Parathyroid adenoma (tissue), 2 donors: ENCODE measurements around the gene ITPR3.
"Not testable (repeated sequence)": the region's sequence is repeated elsewhere in the genome, so short reads cannot be mapped to it uniquely, and the experiment has no call there.

ENCODE experiments used
- H2AFZ ChIP-seq: fragments of 300-600 bp; sonication (generic); one replicate; pipeline ENCODE4 v1.7.0; 2017; ENCODE audit warnings: antibody characterized with exemption, mild to moderate bottlenecking
- H3K27ac ChIP-seq: fragments of 300-600 bp; sonication (generic); one replicate; pipeline ENCODE4 v1.7.0; 2017
- H3K27me3 ChIP-seq: fragments of 300-600 bp; sonication (generic); one replicate; pipeline ENCODE4 v1.7.0; 2017; ENCODE audit warnings: low read length; ENCODE audit not compliant: control insufficient read depth, insufficient read depth
- H3K36me3 ChIP-seq: fragments of 300-600 bp; sonication (generic); one replicate; pipeline ENCODE4 v1.7.0; 2017; ENCODE audit warnings: low read length; ENCODE audit not compliant: control insufficient read depth, insufficient read depth
- H3K4me1 ChIP-seq: fragments of 300-600 bp; sonication (generic); one replicate; pipeline ENCODE4 v1.7.0; 2017; ENCODE audit warnings: control low read depth
- H3K4me2 ChIP-seq: fragments of 300-600 bp; sonication (generic); one replicate; pipeline ENCODE4 v1.7.0; 2017; ENCODE audit warnings: low read length
- H3K4me3 ChIP-seq: fragments of 300-600 bp; sonication (generic); one replicate; pipeline ENCODE4 v1.7.0; 2017; ENCODE audit warnings: low read depth, low read length
- H3K79me2 ChIP-seq: fragments of 300-600 bp; sonication (generic); one replicate; pipeline ENCODE4 v1.7.0; 2017; ENCODE audit warnings: control low read depth
- H3K9ac ChIP-seq: fragments of 300-600 bp; sonication (generic); one replicate; pipeline ENCODE4 v1.7.0; 2017; ENCODE audit warnings: mild to moderate bottlenecking
- H3K9me3 ChIP-seq: fragments of 300-600 bp; sonication (generic); one replicate; pipeline ENCODE4 v1.7.0; 2017; ENCODE audit warnings: low read length; ENCODE audit not compliant: control insufficient read depth
- TF ChIP-seq, protein P1 (sequence below): fragments of 300-600 bp; sonication (generic); IDR thresholded peaks from one replicate; pipeline ENCODE4 v1.7.0; 2017; ENCODE audit warnings: antibody characterized with exemption, mild to moderate bottlenecking
- donor health status: primary hyperparathyroidism.

ITPR3 gene

DNA sequence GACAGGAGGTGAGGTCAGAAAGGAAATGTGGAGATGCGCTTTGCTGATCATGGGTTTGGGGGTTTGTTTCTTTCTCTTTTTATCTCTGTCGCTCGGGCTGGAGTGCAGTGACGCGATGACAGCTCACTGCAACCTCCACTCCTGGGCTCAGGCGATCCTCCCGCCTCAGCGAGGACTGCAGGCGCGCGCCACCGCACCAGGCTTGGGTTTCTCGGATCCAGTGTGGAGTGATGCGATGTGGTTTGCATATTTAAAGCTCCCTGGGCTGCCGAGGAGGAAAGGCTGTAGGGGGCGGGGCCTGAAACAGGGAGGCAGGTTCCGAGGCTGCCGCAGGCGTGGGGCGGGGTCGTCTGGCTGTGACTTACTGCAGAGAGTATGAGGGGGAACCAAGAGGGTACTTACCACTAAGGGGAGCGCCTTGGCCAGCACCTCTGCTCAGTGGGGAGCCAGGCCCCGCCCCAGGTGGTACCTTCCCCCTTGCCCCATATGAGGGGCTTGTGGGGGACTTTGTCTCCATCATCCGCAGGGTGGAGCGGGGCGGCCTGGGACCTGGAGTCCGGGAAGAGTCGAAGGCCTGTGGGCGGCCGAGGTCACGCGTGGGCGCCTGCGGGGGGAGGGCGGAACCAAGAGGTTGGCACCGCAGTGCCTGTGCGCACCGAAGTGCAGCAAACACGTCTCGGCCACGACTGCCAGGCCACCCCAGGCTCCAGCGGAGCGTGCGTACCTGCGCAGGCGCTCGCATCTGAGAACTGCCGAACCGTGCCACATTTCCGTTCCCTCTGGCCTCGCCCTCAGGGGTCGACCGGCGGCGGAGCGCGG, 28.3 kb upstream of the ITPR3 start:
- peak overlapping the region; percentile 52 for H3K4me2 ChIP-seq
- no peak overlapping the region for H3K4me3 ChIP-seq
- H3K27ac ChIP-seq: no peak overlapping the region
- no peaks in the 10 kb centered on the region for H3K36me3 ChIP-seq
- H2AFZ ChIP-seq: peak overlapping the region; percentile 83
- no peaks in the 10 kb centered on the region for H3K4me1 ChIP-seq
- TF ChIP-seq, protein P1, sequence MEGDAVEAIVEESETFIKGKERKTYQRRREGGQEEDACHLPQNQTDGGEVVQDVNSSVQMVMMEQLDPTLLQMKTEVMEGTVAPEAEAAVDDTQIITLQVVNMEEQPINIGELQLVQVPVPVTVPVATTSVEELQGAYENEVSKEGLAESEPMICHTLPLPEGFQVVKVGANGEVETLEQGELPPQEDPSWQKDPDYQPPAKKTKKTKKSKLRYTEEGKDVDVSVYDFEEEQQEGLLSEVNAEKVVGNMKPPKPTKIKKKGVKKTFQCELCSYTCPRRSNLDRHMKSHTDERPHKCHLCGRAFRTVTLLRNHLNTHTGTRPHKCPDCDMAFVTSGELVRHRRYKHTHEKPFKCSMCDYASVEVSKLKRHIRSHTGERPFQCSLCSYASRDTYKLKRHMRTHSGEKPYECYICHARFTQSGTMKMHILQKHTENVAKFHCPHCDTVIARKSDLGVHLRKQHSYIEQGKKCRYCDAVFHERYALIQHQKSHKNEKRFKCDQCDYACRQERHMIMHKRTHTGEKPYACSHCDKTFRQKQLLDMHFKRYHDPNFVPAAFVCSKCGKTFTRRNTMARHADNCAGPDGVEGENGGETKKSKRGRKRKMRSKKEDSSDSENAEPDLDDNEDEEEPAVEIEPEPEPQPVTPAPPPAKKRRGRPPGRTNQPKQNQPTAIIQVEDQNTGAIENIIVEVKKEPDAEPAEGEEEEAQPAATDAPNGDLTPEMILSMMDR: no peak
- H3K9ac ChIP-seq: no peak overlapping the region
- no peaks in the 10 kb centered on the region for H3K79me2 ChIP-seq
- H3K27me3 ChIP-seq: no peaks in the 10 kb centered on the region
- H3K9me3 ChIP-seq: no peaks in the 10 kb centered on the region

DNA sequence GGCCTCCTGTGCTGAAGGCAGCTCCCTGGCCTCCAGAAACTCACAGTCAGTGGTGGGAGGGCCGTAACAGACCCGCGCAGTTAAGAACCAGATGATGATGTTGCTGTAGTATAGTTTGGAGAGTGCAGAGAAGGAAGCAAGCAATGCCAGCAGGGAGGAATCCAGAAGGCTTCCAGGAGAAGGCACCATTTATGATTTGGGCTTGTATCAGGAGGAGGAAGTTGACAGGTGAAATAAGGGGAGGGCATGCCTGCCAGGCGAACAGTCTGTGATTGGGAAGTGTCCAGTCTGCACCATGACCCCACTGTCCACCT, 27.8 kb upstream of the ITPR3 start:
- TF ChIP-seq, protein P1: no peak
- Histone ChIP-seq H3K4me1 (no peaks in the 10 kb centered on the region), H3K4me3 (no peak overlapping the region), H3K79me2 (no peaks in the 10 kb centered on the region), H3K27ac (no peak overlapping the region), H3K27me3 (no peaks in the 10 kb centered on the region), H2AFZ (peak overlapping the region; percentile 83), H3K9ac (no peak overlapping the region), H3K36me3 (no peaks in the 10 kb centered on the region), H3K4me2 (peak overlapping the region; percentile 52), H3K9me3 (no peaks in the 10 kb centered on the region)

DNA sequence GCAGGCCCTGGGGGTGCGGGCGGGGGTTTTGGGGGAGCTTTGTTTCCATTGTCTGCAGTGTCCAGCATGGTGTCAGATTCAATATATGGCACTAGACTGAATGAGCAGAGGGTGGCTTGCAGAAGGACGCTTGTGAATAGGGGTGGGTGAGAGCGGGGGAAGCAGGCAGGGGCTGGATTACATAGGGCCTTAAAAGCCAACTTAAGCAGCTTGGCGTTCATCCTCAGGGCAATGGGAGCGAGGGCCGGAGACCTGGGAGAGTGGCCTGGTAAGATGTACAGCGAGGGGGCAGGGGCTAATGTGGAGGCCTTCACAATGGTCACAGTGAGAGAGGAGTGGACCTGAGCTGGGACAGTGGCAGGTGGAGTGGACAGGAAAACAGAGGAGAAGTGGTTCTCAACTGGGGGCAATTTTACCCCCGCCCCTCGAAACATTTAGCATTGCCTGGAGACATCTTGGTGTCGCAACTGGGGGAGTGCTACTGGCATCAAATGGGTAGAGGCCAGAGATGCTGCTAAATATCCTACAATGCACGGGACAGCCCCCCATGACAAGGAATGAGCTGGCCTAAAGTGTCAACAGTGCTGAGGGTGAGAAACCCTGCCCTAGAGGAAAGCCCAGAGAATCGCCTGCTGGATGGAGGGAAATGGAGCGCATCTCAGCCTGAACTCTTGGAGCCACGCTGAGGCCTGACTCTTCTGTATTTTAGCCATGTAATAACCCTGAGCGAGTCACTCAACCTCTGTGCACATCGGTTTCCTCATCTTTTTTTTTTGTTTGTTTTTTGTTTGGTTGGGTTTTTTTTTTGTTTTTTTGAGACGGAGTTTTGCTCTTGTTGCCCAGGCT, 25.9 kb upstream of the ITPR3 start:
- no peaks in the 10 kb centered on the region for H3K79me2 ChIP-seq
- TF ChIP-seq, protein P1: no peak
- H3K9me3 ChIP-seq: no peaks in the 10 kb centered on the region
- H3K4me1 ChIP-seq: no peaks in the 10 kb centered on the region
- no peak overlapping the region for H3K9ac ChIP-seq
- no peak overlapping the region for H2AFZ ChIP-seq
- H3K4me3 ChIP-seq: no peak overlapping the region
- no peaks in the 10 kb centered on the region for H3K27me3 ChIP-seq
- H3K4me2 ChIP-seq: no peak overlapping the region
- H3K36me3 ChIP-seq: no peaks in the 10 kb centered on the region
- no peak overlapping the region for H3K27ac ChIP-seq

DNA sequence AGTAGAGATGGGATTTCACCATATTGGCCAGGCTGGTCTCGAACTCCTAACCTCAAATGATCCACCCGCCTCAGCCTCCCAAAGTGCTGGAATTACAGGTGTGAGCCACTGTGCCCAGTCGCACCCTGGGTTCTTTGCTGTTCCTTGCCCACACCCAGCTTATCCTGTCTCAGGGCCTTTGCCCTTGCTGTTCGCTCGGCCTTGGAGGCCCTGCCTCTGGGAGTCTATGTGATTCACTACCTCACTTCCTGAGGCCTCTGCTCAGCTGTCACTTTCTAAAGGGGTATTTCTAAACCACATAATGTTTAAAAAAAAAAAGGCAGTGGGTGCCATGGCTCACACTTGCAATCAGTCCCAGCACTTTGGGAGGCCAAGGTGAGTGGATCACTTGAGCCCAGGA, 24.2 kb upstream of the ITPR3 start:
- not testable (repeated sequence) for H2AFZ ChIP-seq, H3K4me1 ChIP-seq, H3K36me3 ChIP-seq, H3K9me3 ChIP-seq, H3K27ac ChIP-seq, H3K27me3 ChIP-seq, H3K4me3 ChIP-seq, H3K9ac ChIP-seq, H3K79me2 ChIP-seq, H3K4me2 ChIP-seq

DNA sequence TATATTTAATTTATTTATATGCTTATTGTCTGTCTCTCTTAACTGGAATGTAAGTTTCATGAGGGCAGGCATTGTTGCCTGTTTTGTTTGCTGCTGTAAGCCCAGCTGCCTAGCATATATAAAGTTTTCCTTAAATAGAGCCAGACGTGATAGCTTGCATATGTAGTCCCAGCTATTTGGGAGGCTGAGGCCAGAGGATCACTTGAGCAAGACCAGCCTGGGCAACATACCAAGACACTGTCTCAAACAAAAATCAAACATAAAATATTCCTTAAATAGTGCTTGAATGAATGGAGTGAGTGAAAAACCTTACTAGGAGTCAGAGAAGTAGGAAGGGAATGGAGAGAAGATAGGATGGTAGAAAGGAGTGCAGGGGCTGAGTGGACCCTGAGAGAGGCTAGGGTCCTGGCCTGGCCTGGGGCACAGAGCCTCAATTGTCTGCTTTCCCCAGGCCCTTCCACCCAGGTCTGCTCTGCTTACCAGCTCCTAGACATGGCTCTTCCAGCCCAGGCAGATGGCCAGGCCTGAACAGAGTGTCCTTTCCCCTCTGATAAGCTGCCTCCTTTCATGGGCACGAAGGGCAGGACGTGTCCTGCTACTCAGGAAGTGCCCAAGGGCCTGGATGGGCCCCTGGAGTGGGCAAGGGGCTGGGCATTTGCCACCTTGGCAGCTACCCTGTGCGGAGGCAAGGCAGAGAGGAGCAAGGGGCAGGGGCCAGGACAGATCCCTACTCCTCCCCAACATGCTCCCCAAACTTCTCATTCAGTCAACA, 23.4 kb upstream of the ITPR3 start:
- Histone ChIP-seq H3K79me2 (no peaks in the 10 kb centered on the region), H3K27ac (no peak overlapping the region), H3K27me3 (no peaks in the 10 kb centered on the region), H3K4me2 (no peak overlapping the region), H3K4me1 (no peaks in the 10 kb centered on the region), H3K4me3 (no peak overlapping the region), H3K36me3 (no peaks in the 10 kb centered on the region), H3K9ac (no peak overlapping the region), H2AFZ (no peak overlapping the region), H3K9me3 (no peaks in the 10 kb centered on the region)
- TF ChIP-seq, protein P1: no peak
